GM06990 (cell line): ENCODE data around the gene BHLHA15.

Source experiments
- DNase-seq: peaks from one replicate; pipeline ENCODE4 v3.0.0-alpha.2; 2011; ENCODE audit not compliant: insufficient read length; ENCODE audit errors: extremely low read depth
- H3K27me3 ChIP-seq: replicated peaks from 2 replicates; pipeline ENCODE4 v1.6.0; 2011; ENCODE audit warnings: low read length; ENCODE audit not compliant: control insufficient read depth, insufficient read depth
- H3K36me3 ChIP-seq: 2 replicates; pipeline ENCODE4 v1.5.1; 2011; ENCODE audit warnings: low read length; ENCODE audit not compliant: control insufficient read depth, insufficient read depth
- H3K4me3 ChIP-seq: replicated peaks from 2 replicates; pipeline ENCODE4 v1.5.1; 2011; ENCODE audit warnings: low read depth, mild to moderate bottlenecking, control low read depth, low read length
- CTCF ChIP-seq: IDR thresholded peaks from 2 replicates; pipeline ENCODE4 v1.5.1; 2011; ENCODE audit warnings: low read length, control low read depth, mild to moderate bottlenecking, inconsistent platforms; ENCODE audit not compliant: insufficient read depth, poor library complexity, severe bottlenecking

The BHLHA15 gene

GRCh38 chr7:98171449-98171848 lies 39.8 kb upstream of the BHLHA15 start:
- no peak overlapping the region for H3K4me3 ChIP-seq
- no peak for DNase-seq
- H3K27me3 ChIP-seq = no peaks in the 10 kb centered on the region; the same call in 1 of the 2 replicates
- TF ChIP-seq CTCF = no peak
- H3K36me3 ChIP-seq = peaks cover 5% of the 10 kb centered on the region

GRCh38 chr7:98174334-98175259 lies 36.6 kb upstream of the BHLHA15 start:
- Histone ChIP-seq H3K27me3 (no peaks in the 10 kb centered on the region; the same call in 1 of the 2 replicates), H3K4me3 (no peak overlapping the region), H3K36me3 (peaks cover 7% of the 10 kb centered on the region)
- TF ChIP-seq CTCF = no peak
- DNase-seq = no peak

- H3K27me3 ChIP-seq = no peaks in the 10 kb centered on the region; the same call in 1 of the 2 replicates
- TF ChIP-seq CTCF = no peak
- no peak for DNase-seq
- no peak overlapping the region for H3K4me3 ChIP-seq
- peaks cover 7% of the 10 kb centered on the region for H3K36me3 ChIP-seq
Observed at GRCh38 chr7:98175260-98175940, 35.8 kb upstream of the BHLHA15 start.

GRCh38 chr7:98177553-98177952 lies 33.7 kb upstream of the BHLHA15 start:
- no peak overlapping the region for H3K4me3 ChIP-seq
- no peak for TF ChIP-seq CTCF
- H3K27me3 ChIP-seq = no peaks in the 10 kb centered on the region; the same call in 1 of the 2 replicates
- peaks cover 3% of the 10 kb centered on the region for H3K36me3 ChIP-seq
- DNase-seq = no peak

- no peak overlapping the region for H3K4me3 ChIP-seq
Observed at GRCh38 chr7:98178321-98178720, 32.9 kb upstream of the BHLHA15 start.

More at GRCh38 chr7:98178321-98178720, 32.9 kb upstream of the BHLHA15 start:
- no peak for DNase-seq
- TF ChIP-seq CTCF = no peak
- peaks cover 3% of the 10 kb centered on the region for H3K36me3 ChIP-seq
- no peaks in the 10 kb centered on the region; the same call in 1 of the 2 replicates for H3K27me3 ChIP-seq
